SU-DHL-6 (cell line): Measurements from ENCODE around the gene RPL19.

Source experiments
- H2AFZ ChIP-seq: fragments of 200-600 bp; sonication (generic); 2 replicates; pipeline ENCODE4 v1.6.1; 2014; ENCODE audit warnings: low read depth, mild to moderate bottlenecking, moderate library complexity, mixed read lengths, antibody characterized with exemption, low read length; ENCODE audit not compliant: severe bottlenecking
- H3F3A ChIP-seq: fragments of 200-600 bp; shearing (Covaris generic); 2 replicates; pipeline ENCODE4 v1.6.0; 2016; ENCODE audit warnings: antibody characterized with exemption, mild to moderate bottlenecking; ENCODE audit not compliant: insufficient read depth
- H3K27ac ChIP-seq: fragments of 200-600 bp; sonication (generic); 2 replicates; pipeline ENCODE4 v1.5.1; 2016; ENCODE audit warnings: low read depth, mild to moderate bottlenecking, low read length, moderate library complexity, mixed read lengths
- H3K27me3 ChIP-seq: fragments of 200-600 bp; sonication (generic), shearing (Covaris generic); 2 replicates; pipeline ENCODE4 v1.6.0; 2014; ENCODE audit warnings: mild to moderate bottlenecking, low read length
- H3K36me3 ChIP-seq: fragments of 200-600 bp; sonication (generic); 2 replicates; pipeline ENCODE4 v1.6.1; 2014; ENCODE audit warnings: mild to moderate bottlenecking, low read length, mixed read lengths
- H3K4me2 ChIP-seq: fragments of 300-600, 200-600 bp; shearing (Covaris generic), sonication (generic); 2 replicates; pipeline ENCODE4 v1.6.0; 2014; ENCODE audit warnings: low read length, low read depth, mild to moderate bottlenecking; ENCODE audit not compliant: poor library complexity, severe bottlenecking
- H3K4me3 ChIP-seq: fragments of 200-600 bp; sonication (generic); 2 replicates; pipeline ENCODE4 v1.5.1; 2014; ENCODE audit warnings: antibody characterized with exemption, low read length, mild to moderate bottlenecking, mixed read lengths; ENCODE audit not compliant: insufficient read depth, poor library complexity, severe bottlenecking
- H3K79me2 ChIP-seq: fragments of 200-600 bp; sonication (generic); 2 replicates; pipeline ENCODE4 v1.6.1; 2014; ENCODE audit warnings: mild to moderate bottlenecking, low read length, moderate library complexity; ENCODE audit not compliant: insufficient read depth
- H3K9ac ChIP-seq: fragments of 200-600 bp; sonication (generic); 2 replicates; pipeline ENCODE4 v1.7.0; 2014; ENCODE audit warnings: mild to moderate bottlenecking, low read length
- H3K9me2 ChIP-seq: fragments of 200-600 bp; sonication (generic); replicated peaks from 2 replicates; pipeline ENCODE4 v1.6.1; 2014; ENCODE audit warnings: low read length; ENCODE audit not compliant: insufficient read depth
- H3K9me3 ChIP-seq: fragments of 200-600 bp; sonication (generic); 2 replicates; pipeline ENCODE4 v1.6.1; 2014; ENCODE audit warnings: low read length, mixed read lengths; ENCODE audit not compliant: insufficient read depth
- H4K20me1 ChIP-seq: fragments of 200-600 bp; sonication (generic); 2 replicates; pipeline ENCODE4 v1.6.1; 2014; ENCODE audit warnings: low read depth, mild to moderate bottlenecking, antibody characterized with exemption, low read length, moderate library complexity, mixed read lengths
- EZH2phosphoT487 ChIP-seq: fragments of 200-600 bp; sonication (generic), shearing (Covaris generic); conservative IDR thresholded peaks from 2 replicates; pipeline ENCODE4 v1.6.1; 2018; ENCODE audit warnings: mild to moderate bottlenecking, antibody characterized with exemption, low read length, moderate library complexity, mixed read lengths
- TF ChIP-seq, protein P1 (sequence below): fragments of 200-600 bp; sonication (generic); IDR thresholded peaks from one replicate; pipeline ENCODE4 v1.5.1; 2017; ENCODE audit warnings: antibody characterized with exemption, mild to moderate bottlenecking, low read length, moderate library complexity; ENCODE audit not compliant: insufficient read depth, poor library complexity, severe bottlenecking

RPL19 gene

DNA sequence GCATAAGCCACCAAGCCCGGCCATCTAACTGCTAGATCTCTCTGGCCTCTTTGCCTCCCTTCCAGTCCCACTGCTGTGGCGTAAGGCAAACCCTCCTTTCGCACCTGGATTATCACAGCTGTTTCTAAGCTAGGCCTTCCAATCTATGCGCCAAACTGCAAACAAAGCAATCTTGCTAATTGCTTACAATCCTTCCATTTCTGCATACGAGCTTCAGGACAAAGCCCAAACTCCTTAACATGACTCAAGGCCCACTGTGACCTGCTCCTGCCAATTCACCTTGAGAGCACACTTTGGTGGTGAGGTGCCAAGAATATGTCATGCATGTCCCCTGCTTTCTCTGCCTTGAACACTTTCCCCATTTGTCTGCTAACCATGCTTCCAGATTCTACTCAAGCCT, 28.1 kb upstream of the RPL19 start:
- Histone ChIP-seq H3K9ac (no peak overlapping the region), H3K79me2 (no peaks in the 10 kb centered on the region), H3K4me3 (no peak overlapping the region), H3K9me3 (no peaks in the 10 kb centered on the region), H3K27ac (no peak overlapping the region), H3F3A (no peaks in the 10 kb centered on the region), H4K20me1 (no peaks in the 10 kb centered on the region), H3K27me3 (no peaks in the 10 kb centered on the region), H3K36me3 (no peaks in the 10 kb centered on the region), H3K4me2 (no peak overlapping the region), H3K9me2 (no peaks in the 10 kb centered on the region), H2AFZ (no peak overlapping the region)
- TF ChIP-seq, protein P1, sequence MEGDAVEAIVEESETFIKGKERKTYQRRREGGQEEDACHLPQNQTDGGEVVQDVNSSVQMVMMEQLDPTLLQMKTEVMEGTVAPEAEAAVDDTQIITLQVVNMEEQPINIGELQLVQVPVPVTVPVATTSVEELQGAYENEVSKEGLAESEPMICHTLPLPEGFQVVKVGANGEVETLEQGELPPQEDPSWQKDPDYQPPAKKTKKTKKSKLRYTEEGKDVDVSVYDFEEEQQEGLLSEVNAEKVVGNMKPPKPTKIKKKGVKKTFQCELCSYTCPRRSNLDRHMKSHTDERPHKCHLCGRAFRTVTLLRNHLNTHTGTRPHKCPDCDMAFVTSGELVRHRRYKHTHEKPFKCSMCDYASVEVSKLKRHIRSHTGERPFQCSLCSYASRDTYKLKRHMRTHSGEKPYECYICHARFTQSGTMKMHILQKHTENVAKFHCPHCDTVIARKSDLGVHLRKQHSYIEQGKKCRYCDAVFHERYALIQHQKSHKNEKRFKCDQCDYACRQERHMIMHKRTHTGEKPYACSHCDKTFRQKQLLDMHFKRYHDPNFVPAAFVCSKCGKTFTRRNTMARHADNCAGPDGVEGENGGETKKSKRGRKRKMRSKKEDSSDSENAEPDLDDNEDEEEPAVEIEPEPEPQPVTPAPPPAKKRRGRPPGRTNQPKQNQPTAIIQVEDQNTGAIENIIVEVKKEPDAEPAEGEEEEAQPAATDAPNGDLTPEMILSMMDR, result no peak
- no peak for TF ChIP-seq EZH2phosphoT487

DNA sequence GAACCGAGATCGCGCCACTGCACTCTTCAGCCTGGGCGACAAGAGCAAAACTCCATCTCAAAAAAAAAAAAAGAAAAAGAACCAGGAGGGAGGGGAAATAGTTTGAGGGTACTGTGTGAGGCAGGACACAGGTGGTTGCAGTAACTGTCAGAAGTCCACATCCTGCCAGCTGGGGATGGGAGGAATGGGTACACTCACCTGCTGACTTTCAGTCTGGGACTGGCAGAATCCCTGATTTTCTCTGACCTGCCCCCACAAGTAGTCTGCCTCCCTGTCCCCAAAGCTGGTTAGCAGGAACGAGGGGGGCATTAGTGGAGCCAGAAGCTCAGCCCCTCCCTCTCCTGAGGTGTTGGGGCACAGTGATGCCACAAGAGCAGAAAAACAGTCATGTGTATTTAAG, 27.0 kb upstream of the RPL19 start:
- H3K9ac ChIP-seq, result no peak overlapping the region
- no peak for TF ChIP-seq EZH2phosphoT487
- TF ChIP-seq, protein P1, result no peak

DNA sequence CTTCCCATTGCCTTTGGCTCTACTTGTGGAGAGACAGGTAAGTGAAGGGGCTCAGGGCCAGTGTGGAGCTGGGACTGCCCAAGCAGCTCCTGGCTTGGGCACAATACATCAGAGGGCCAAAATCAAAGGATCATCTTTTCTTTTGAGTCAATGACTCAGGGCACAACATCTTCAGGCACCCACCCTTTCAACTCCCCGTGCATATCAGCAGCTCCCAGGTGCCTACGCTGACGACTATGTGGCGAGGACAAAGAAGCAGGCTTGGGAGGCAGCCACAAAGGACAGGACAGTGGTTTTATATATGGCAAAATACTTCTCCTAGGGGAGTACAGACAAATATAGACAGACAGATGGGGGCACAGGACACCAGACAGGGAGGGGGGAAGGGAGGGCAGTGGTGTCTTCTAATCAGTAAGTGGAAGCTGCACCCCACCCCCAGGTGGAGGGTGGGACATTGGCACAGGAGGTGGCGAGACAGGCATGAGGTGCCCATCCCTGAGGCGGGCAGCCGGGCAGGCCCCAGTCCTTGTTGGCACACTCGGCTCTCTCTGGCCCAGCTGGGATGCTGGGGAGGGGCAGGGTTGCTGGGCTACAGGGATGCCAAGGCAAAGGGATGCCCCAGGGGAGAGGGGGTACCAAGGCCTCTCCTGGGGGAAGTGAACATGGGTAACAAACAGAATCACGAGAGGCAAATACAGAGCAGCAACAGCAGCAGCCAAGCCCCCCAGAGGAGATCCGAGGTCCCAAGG, 26.4 kb upstream of the RPL19 start:
- H3K4me3 ChIP-seq, result no peak overlapping the region

More for the DNA sequence above, 27.0 kb upstream of the RPL19 start:
- H3K4me3 ChIP-seq, result no peak overlapping the region
- no peak overlapping the region for H3K27ac ChIP-seq
- H3K36me3 ChIP-seq, result no peaks in the 10 kb centered on the region
- no peaks in the 10 kb centered on the region for H4K20me1 ChIP-seq
- H3K9me2 ChIP-seq, result no peaks in the 10 kb centered on the region
- H3K9me3 ChIP-seq, result no peaks in the 10 kb centered on the region
- no peak overlapping the region for H2AFZ ChIP-seq
- H3K27me3 ChIP-seq, result no peaks in the 10 kb centered on the region
- H3F3A ChIP-seq, result no peaks in the 10 kb centered on the region
- H3K79me2 ChIP-seq, result no peaks in the 10 kb centered on the region
- no peak overlapping the region for H3K4me2 ChIP-seq

More for the DNA sequence above, 26.4 kb upstream of the RPL19 start:
- no peak for TF ChIP-seq EZH2phosphoT487
- TF ChIP-seq, protein P1, result no peak
- no peaks in the 10 kb centered on the region for H3F3A ChIP-seq
- no peaks in the 10 kb centered on the region for H3K9me3 ChIP-seq
- no peak overlapping the region for H2AFZ ChIP-seq
- H3K9me2 ChIP-seq, result no peaks in the 10 kb centered on the region
- no peaks in the 10 kb centered on the region for H3K79me2 ChIP-seq
- no peaks in the 10 kb centered on the region for H4K20me1 ChIP-seq
- no peak overlapping the region for H3K4me2 ChIP-seq
- no peak overlapping the region for H3K9ac ChIP-seq
- H3K27ac ChIP-seq, result no peak overlapping the region
- no peaks in the 10 kb centered on the region for H3K27me3 ChIP-seq
- H3K36me3 ChIP-seq, result no peaks in the 10 kb centered on the region
